GM21447 (cell line): Measurements from ENCODE around the gene OR4K5.
"Not testable (repeated sequence)": the region's sequence is repeated elsewhere in the genome, so short reads cannot be mapped to it uniquely, and the experiment has no call there.

Experiments
- ATAC-seq: cut with Tn5 transposase; IDR thresholded peaks from one replicate; pipeline ENCODE4 v1.9.1; 2021; ENCODE audit not compliant: unreplicated experiment

The OR4K5 gene, protein sequence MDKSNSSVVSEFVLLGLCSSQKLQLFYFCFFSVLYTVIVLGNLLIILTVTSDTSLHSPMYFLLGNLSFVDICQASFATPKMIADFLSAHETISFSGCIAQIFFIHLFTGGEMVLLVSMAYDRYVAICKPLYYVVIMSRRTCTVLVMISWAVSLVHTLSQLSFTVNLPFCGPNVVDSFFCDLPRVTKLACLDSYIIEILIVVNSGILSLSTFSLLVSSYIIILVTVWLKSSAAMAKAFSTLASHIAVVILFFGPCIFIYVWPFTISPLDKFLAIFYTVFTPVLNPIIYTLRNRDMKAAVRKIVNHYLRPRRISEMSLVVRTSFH

DNA sequence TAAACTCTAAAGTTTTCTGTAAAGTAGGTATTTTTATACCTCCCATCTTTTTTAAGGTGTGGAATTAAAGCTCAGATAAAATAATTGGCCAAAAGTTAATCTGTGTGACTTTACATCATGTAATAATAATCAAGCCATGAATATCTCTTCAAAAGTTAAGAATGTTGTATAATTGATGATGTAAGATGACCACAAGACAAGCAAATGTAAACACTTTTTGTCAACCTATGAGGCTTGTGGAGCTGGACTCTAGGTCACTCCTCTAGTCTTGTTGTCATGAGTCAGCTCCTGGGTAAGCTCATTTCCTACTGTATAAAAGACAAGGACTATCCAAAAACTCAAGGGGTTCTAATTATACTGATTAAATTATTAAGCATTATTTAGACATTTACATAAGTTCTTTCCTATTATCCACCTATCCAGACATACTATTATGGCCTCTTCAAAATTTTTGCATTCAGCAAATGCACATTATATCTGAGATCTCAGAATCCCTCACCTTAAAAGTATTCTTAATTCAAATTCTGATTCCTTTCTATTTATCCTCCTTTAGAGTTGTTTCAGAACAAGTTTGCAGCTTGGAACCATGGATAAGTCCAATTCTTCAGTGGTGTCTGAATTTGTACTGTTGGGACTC, at the start of gene OR4K5:
Gene OR4K5, plus strand, starts transcription at position 587 of the 637 bp plus-strand sequence. Its CDS starts 0 bp downstream, at position 587.
- no peak for ATAC-seq

DNA sequence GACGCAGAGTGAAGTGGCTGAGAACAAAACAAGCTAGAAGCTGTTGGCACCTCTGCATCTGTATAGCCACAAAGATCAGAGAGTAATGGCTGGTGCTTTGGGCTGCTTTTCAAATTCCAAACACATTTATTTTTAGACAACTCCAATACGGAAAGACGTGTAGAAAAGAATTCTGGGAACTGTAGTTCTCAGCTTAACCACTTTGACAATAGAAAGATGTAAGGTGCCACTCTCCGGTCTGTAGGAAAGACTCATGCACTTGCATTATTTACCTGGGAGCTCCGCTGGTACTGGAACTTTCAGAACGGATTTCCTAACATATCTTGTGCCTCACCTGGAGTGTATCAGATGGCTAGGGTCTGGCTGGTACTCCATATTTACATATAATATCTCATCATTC, 47.2 kb upstream of the OR4K5 start:
- ATAC-seq = no peak

DNA sequence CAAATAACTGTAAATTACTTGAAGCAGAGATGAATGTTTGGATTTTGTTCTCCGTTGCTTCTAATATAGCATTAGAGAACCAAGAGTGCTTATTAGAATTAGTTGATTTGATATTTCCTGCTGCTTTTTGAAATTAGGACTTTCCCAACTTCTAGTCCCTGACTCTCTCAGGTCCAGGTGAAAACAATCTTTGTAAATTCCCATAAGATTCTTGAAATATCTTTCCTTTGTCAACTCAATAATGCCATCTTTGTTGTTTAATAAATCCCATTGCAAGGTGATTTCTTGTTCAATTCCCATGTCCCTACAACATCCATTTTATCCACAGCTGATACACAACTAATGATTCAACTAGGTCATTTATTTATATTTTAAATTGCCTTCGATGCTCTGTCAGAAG, 45.6 kb upstream of the OR4K5 start, which contains the start of gene OR4K2:
Gene OR4K2, plus strand, starts transcription at position 301 of the 400 bp plus-strand sequence. CDS start 1,126 bp downstream, outside the sequence.
- ATAC-seq = no peak

DNA sequence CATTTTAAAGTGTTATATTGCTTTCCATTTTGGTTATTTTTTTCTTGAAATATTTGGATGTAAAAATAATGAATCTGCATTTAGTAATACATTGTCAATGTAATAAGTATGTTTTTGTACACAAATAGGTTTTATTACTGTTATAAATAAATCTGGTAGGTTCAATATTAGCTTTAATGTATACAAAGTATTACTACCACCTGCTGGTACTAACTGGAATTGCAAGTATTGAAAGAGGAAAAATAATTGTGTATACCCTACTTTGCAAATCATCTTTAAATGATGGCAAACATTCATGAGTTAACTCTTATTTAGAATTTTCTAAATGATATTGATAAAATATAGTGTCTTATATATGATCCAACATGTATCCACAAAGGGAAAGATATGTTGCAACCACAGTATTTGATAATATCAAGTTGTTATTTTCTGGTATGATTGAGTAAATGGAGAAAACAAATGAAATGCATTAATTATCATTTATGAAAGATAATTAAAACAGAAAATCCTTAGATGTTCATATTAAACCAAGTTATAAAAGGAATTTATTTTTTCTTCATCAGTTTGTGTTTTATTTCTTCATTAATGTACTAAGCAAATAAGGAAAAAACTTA, 42.3 kb upstream of the OR4K5 start:
- ATAC-seq = no peak

DNA sequence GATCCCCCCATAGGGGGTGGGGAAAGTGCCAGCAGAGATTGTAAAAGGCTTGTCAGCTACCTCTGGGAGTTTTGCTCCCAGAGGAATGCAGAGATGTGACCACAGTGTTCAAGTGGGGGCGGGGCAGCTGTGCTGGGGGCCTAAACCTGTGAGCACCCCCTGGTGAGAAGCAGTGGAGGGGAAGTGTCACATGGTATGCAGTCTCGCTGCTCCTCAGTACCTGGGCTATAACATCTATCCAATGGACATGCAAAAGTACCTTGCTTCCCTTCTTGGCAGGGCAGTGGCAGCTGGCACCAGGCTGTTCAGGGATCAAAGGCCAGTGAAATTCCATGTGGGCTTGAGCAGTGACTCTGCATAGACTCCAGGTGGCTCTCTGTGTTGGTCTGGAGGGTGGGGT, 25.1 kb upstream of the OR4K5 start:
- ATAC-seq = no peak

DNA sequence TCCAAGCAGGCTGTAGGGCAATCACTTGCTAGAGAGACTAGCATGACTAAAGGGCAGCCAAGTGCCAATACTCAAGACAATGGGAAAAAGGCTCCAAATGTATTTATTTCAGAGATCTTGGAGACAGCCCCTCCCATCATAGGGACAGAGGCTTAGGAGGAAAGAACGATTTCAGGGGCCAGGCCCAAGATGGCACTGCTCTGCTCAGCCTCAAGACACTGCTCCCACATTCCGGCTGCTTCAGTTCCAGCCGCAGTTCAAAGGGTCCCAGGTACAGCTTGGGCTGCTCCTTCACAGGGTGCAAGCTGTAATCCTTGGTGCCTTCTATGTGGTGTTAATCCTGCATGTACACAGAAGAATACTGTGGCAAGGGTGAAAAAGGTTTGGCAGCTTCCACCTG, 19.4 kb upstream of the OR4K5 start:
- ATAC-seq = no peak

DNA sequence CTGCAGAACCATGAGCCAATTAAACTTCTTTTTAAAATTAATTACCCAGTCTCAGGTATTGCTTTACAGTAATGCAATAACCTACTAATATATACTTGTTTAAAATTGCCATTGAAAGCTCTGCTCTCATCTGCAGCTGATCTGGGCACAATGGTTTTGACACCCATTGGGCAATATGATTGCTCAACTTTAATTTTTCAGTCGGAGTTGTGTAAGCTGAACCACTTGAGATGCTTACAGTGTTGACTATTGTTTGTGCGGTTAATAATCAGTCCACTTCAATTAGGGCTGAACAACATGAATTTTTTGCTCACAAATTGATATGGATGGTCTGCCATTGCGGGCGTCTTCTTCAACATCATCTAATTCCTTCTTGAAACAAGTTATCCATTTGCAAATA, 18.0 kb upstream of the OR4K5 start:
- no peak for ATAC-seq

DNA sequence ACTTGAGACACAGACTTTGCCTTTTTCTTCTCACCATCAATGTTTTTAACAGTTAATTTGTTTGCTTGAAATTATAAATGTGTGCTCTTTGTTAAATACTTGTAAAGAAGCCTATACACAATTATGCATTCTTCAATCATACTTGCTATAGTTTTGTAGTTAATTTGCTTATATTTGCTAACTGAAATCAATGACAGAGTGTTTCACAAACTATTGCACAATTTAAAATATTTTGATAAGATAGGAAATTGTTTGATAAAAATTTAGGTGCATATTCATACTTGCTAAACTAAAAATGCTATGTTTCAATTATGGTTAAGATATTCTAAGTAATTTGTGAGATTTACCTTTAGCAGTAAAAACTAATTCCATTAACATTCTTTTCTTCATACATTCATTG, 13.7 kb upstream of the OR4K5 start:
- ATAC-seq = no peak

DNA sequence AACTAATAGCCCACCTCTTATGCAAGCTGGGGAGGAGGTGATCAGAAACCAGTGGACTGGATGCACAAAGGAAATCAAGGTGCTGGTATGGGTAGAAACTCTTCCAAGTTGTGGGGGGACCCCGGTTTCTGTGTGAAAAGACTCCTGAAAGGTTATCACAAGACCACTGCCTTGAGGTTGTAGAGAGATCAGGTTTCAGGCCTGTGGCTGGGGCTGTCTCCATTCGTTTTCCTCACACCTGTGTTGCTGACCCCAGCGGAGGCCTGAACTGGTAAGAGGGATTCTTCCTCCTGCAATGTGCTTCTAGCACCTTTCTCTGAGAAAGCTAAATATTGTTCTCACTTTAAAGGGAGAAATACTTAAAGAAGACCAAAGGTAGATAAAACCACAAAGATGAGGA, 9.3 kb upstream of the OR4K5 start:
- ATAC-seq = no peak

DNA sequence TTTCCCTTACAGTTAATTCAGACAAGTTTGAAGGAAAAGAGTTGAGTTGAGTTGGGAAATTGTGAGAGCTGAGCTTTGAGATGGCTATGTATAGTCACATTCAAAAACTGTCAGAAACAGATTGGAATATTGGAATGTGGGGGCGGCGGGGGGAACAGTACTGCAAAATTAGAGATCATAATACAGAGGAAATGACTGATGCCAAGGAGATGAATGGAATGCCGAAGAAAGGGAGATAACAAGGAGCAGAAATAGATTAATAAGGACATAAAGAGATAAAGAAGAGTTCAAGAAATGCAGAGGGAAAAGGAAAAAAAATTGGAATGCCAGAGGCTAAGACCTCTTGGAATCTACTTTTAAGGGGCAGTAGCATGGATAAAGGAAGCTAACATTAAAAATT, 3.2 kb upstream of the OR4K5 start:
- ATAC-seq = no peak

DNA sequence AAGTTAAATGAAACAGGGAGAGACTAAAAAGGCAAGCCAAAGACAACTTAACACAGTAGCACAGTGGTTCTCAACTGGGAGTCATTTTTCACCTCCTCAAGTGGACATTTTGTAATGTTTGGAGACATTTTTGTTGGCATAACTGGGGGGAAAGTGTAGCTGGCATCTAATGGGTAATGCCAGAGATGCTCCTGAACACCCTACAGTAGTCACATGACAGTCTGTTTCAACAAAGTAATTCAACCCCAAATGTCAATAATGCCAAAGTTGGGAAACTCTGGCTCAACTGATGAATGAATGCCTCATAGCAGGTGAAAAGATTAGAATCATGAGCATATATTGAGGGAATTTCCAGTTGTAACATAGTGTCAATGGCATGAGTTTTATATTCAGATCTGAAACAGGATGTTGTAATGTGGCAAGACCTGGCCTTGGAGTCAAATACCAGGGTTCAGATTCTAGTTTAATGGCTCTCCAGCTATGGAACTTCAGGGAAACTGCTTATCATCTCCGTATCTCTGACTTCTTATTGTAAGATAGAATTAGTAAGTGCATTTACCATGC, 2.4 kb upstream of the OR4K5 start:
- no peak for ATAC-seq

DNA sequence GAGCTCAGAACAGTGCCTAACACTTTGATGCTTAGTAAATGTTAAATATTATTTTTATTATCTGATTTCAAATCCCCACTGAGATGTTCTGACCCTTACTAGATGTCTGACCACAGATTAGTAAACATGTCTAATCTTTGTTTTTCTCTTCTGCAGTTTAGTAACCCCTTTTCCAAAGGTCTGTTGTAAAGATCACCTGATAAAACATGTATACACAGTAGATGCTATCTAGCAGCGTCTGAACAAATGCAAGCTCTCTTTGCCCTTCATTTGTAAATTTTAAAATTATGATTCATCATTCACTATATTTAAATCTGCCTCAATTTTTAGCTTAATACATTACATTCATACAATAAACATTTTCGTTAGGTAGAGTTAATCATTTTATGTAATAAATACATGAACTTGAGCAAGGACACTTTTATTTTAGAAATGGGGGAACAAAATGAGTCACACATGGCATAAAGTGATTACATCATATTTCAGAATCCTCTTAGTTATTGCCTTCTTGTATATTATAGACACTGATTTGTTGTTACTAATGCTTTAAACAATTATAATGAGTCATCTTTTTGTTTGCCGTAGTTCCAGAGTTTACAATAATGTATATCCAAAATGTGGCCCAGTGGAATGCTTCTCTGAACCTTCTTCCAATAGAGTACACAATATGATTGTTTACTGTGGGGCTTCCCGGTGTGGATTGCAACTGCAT, 1.7 kb upstream of the OR4K5 start:
- no peak for ATAC-seq

DNA sequence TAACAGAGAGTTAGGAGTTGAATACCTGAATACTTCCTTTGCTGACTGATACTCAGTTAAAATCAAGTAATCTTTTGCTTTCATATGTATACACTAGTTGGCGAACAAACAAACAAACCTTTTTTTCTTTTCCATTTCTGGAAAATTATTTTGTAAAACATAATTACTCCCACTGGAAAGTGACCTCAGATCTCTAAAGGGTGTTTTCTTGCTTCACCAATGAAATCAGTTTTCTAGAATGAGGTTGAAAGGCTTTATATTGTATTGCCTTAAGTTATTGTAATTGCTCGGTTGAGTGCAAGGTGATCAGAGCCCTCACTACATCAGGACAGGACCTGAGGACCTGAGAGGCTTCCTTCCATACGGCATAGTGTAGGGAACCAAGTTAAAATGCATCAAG, 10.2 kb downstream of the OR4K5 start, which contains the start of gene OR4K1:
Gene OR4K1, plus strand, starts transcription at position 301 of the 400 bp plus-strand sequence. CDS start 4,750 bp downstream, outside the sequence.
- ATAC-seq = no peak

DNA sequence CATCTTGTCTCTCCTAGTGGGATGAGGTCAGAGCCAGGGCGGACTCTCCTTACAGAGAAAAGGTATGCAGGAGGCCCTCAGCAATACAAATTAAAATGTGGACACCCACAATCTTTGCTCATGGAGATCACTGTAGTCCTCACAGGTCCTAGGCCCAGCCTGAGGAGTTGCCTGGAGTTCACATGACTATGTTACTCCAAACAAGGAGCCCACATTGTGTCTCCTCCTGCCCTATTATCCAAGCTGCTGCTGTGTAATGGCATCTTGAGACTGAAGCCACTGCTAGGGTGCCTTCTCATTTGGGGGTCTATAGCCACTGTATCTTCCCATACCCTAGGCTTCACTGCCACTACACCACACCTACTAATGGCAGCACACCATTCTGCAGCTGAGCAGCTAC, 21.3 kb downstream of the OR4K5 start:
- no peak for ATAC-seq

DNA sequence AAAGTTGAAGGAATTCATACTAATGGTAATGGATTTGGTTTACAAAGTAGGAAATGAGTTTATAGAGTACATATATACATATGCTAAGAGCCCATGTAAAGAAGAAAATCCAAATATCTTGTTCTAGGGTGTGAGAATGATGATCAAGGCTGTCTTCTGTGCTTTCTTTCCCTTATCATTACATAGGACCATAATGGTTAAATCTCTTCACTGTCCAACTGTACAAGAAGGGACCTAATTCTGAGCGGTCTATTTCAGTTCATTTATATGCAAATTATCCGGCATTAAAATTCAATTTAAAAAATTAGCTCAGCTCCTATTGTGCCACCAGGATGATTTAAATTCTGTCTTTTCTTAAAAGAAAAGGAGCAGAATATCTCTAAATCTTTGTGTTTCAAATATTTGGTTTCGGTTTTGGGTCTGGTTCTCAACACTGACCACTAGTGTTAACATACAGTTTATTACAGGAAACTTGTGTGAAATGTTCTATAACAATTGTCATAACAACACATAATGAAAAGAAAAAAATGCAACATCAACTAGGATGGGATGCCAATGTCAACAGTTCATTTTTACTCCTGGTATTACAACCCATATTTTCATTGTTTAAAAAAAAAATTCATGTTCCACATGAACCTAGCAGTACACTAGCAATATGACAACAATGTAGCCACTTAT, 27.1 kb downstream of the OR4K5 start:
- no peak for ATAC-seq

DNA sequence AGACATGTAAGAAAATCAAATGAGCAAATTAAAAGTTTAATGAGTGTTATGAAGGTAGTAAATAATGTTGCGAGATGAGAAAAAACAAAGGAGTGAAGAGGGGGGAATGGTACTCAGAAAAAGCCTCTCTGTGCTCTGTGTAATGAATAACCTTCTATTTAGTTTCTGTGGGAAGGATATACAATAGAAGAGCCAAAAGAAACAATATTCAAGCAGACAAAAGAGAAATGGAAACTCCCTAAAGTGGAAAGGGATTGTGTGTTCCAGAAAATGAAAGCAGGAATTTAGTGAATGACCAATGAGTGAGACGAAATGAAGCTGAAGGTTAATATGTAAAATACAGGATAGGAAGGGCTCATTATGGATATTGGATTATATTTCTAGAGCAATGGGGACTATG, 28.8 kb downstream of the OR4K5 start:
- no peak for ATAC-seq

DNA sequence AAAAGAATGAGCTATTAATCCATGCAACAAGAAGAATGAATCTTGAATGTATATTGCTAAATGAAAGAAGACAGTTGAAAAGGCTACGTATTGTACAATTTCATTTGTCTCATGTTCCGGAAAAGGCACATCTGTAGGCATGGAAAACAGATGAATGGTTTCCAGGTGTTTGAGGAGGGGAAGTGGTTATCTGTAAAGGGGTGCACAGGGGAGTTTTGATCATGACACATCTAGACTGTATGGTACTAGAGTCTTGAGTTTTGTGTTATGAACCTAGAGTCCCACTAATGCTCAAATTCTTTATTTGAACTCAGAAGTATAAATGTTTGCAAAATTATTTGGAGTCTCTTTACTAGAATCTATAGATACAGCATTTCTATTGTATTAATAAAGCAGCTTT, 49.3 kb downstream of the OR4K5 start:
- not testable (repeated sequence) for ATAC-seq
